HG02610 (cell line): ENCODE data around the gene LRRTM4.

Experiments used
- ATAC-seq: cut with Tn5 transposase; IDR thresholded peaks from one replicate; pipeline ENCODE4 v1.9.1; 2021; ENCODE audit warnings: mild to moderate bottlenecking, moderate library complexity; ENCODE audit not compliant: unreplicated experiment

Gene LRRTM4

GRCh38 chr2:77479395-77479794 lies 42.8 kb downstream of the LRRTM4 start:
- ATAC-seq: no peak

GRCh38 chr2:77470096-77470495 lies 52.1 kb downstream of the LRRTM4 start:
- ATAC-seq: no peak

GRCh38 chr2:77469106-77469505 lies 53.1 kb downstream of the LRRTM4 start:
- ATAC-seq: no peak

GRCh38 chr2:77459840-77460239 lies 62.3 kb downstream of the LRRTM4 start:
- ATAC-seq: no peak

- no peak for ATAC-seq
Measured at GRCh38 chr2:77458216-77458615, 64.0 kb downstream of the LRRTM4 start.

GRCh38 chr2:77457665-77458064 lies 64.5 kb downstream of the LRRTM4 start:
- ATAC-seq: no peak

- no peak for ATAC-seq
Measured at GRCh38 chr2:77443076-77443475, 79.1 kb downstream of the LRRTM4 start.

- ATAC-seq: no peak
Measured at GRCh38 chr2:77434880-77435279, 87.3 kb downstream of the LRRTM4 start.

GRCh38 chr2:77428946-77429345 lies 93.2 kb downstream of the LRRTM4 start:
- no peak for ATAC-seq

- ATAC-seq: no peak
Measured at GRCh38 chr2:77421971-77422370, 100.2 kb downstream of the LRRTM4 start.

GRCh38 chr2:77418537-77418936 lies 103.6 kb downstream of the LRRTM4 start:
- ATAC-seq: no peak

- ATAC-seq: no peak
Measured at GRCh38 chr2:77404189-77404588, 118.0 kb downstream of the LRRTM4 start.

GRCh38 chr2:77398970-77399600 lies 123.1 kb downstream of the LRRTM4 start:
- no peak for ATAC-seq

GRCh38 chr2:77397763-77398162 lies 124.4 kb downstream of the LRRTM4 start:
- no peak for ATAC-seq

- ATAC-seq: no peak
Measured at GRCh38 chr2:77395011-77395410, 127.2 kb downstream of the LRRTM4 start.

- no peak for ATAC-seq
Measured at GRCh38 chr2:77391119-77391518, 131.1 kb downstream of the LRRTM4 start.

- ATAC-seq: no peak
Measured at GRCh38 chr2:77387324-77387723, 134.9 kb downstream of the LRRTM4 start.

GRCh38 chr2:77372636-77373035 lies 149.5 kb downstream of the LRRTM4 start:
- no peak for ATAC-seq

GRCh38 chr2:77370511-77370910 lies 151.7 kb downstream of the LRRTM4 start:
- ATAC-seq: no peak

GRCh38 chr2:77363277-77363676 lies 158.9 kb downstream of the LRRTM4 start:
- no peak for ATAC-seq

GRCh38 chr2:77348821-77349220 lies 173.4 kb downstream of the LRRTM4 start:
- ATAC-seq: no peak

- ATAC-seq: no peak
Measured at GRCh38 chr2:77336013-77336412, 186.2 kb downstream of the LRRTM4 start.
